ENCODE measurements around the gene ZCCHC14.

Gene ZCCHC14

GRCh38 chr16:87418216-87418615, 74.6 kb downstream of the ZCCHC14 start:
- no peak overlapping the region for H3K4me3 ChIP-seq (ENCODE audit: control insufficient read depth, low read depth, low read length)
- DNase-seq (ENCODE audit: low read depth) = no peak
- TF ChIP-seq CTCF (IDR thresholded peaks at IDR 0.05; ENCODE audit: control insufficient read depth, insufficient read depth, low read depth, low read length, missing control alignments) = no peak

- no peak overlapping the region for H3K4me3 ChIP-seq (ENCODE audit: control insufficient read depth, low read depth, low read length)
- no peak for TF ChIP-seq CTCF (IDR thresholded peaks at IDR 0.05; ENCODE audit: control insufficient read depth, insufficient read depth, low read depth, low read length, missing control alignments)
- no peak for DNase-seq (ENCODE audit: low read depth)
These were observed 75.3 kb downstream of the ZCCHC14 start for GRCh38 chr16:87417528-87417910.

- peak; percentile 69 for TF ChIP-seq CTCF (IDR thresholded peaks at IDR 0.05; ENCODE audit: control insufficient read depth, insufficient read depth, low read depth, low read length, missing control alignments)
- peak; percentile 25 for DNase-seq (ENCODE audit: low read depth)
- H3K4me3 ChIP-seq (ENCODE audit: control insufficient read depth, low read depth, low read length) = no peak overlapping the region
These were observed 75.8 kb downstream of the ZCCHC14 start for GRCh38 chr16:87416826-87417527.

GRCh38 chr16:87415441-87415840, 77.4 kb downstream of the ZCCHC14 start:
- no peak overlapping the region for H3K4me3 ChIP-seq (ENCODE audit: control insufficient read depth, low read depth, low read length)
- no peak for TF ChIP-seq CTCF (IDR thresholded peaks at IDR 0.05; ENCODE audit: control insufficient read depth, insufficient read depth, low read depth, low read length, missing control alignments)
- no peak for DNase-seq (ENCODE audit: low read depth)

GRCh38 chr16:87414251-87414680, 78.6 kb downstream of the ZCCHC14 start:
- no peak overlapping the region for H3K4me3 ChIP-seq (ENCODE audit: control insufficient read depth, low read depth, low read length)
- no peak for DNase-seq (ENCODE audit: low read depth)
- no peak for TF ChIP-seq CTCF (IDR thresholded peaks at IDR 0.05; ENCODE audit: control insufficient read depth, insufficient read depth, low read depth, low read length, missing control alignments)

GRCh38 chr16:87412996-87413421, 79.8 kb downstream of the ZCCHC14 start:
- DNase-seq (ENCODE audit: low read depth) = no peak
- TF ChIP-seq CTCF (IDR thresholded peaks at IDR 0.05; ENCODE audit: control insufficient read depth, insufficient read depth, low read depth, low read length, missing control alignments) = no peak

More at GRCh38 chr16:87412996-87413421, 79.8 kb downstream of the ZCCHC14 start:
- H3K4me3 ChIP-seq (ENCODE audit: control insufficient read depth, low read depth, low read length) = no peak overlapping the region

All from AG09309 (cell line).